Activated T-helper 9 cell treated with anti-CD3 and anti-CD28 coated beads, Interleukin-2, amount 50 U/mL, for 16 hours (primary cell): ENCODE results near the gene GNA15.
A peak's percentile ranks its signal among the peaks of the same experiment; 100 is the strongest.

ENCODE experiments used
- DNase-seq: peaks from one replicate; pipeline ENCODE4 v3.0.0-alpha.2; 2020; ENCODE audit warnings: low read depth

GNA15 gene

DNA sequence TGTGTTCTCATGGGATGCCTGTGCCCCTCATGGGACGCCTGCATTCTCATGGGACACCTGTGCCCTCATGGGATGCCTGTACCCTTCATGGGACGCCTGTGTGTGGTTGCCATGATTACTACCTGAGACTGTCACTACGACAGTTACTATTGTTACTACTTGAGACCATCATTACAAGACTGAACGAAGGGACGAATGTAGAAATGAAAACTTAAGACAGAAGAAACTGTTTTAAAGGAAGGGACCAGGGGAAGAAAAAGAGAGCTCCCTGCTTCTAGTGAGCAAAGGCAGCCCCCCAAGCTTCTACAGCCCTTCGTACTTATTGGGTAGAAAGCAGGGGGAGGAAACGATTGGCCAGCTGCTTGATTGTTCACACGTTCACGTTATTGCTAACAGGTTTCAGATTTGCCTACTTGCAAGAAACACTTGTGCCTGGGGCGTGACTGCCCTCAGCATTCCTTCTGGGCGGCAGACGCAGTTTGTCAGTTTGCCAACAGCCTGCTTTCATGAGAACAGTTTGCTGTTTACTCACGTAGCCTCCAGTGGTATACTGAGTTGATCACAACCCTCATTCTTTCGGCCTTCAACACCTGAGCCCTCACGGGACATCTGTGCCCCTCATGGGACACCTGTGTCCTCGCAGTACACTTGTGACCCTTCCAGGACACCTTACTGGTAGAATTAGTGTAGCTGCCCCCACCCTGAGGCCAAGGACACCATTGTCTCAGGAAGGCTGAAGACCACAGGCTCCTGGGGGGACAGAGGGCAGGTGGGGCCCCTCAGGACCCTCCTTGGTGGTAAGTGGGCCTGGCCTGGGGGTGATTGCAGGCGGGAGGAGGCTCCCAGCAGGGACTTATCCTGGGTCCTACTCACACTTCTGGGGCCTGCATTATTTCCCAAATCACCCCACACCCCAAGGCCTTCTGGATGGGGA lies 40.2 kb downstream of the GNA15 start:
- no peak for DNase-seq

DNA sequence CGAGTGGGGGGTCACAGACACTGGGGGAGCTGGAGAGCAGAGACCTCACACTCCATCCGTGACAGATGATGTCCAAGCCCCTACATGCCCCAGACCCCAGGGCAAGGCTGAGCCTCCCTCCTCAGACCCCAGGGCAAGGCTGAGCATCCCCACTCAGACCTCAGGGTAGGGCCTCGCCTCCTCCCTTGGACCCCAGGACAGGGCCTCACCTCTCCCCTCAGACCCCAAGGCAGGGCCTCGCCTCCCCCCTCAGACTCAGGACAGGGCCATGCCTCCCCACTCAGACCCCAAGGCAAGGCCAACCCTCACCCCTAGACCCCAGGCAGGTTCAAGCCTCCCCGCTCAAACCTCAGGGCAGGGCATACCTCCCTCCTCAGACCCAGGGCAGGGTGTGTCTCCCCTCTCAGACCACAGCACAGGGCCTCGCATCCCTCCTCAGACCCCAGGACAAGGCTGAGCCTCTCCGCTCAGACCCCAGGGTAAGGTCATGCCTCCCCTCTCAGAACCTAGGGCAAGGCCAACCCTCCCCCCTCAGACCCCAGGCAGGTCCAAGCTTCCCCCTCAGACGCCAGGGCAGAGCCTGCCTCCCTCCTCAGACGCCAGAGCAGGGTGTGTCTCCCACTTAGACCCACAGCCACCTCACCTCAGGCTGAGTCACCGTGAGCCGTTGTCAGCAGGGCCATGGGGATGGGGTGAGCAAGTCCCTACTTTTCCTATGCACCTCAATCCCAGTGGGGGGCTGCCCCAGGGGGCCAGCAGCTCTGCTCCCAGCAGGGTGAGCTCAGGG lies 41.1 kb downstream of the GNA15 start:
- peak; percentile 59 for DNase-seq

DNA sequence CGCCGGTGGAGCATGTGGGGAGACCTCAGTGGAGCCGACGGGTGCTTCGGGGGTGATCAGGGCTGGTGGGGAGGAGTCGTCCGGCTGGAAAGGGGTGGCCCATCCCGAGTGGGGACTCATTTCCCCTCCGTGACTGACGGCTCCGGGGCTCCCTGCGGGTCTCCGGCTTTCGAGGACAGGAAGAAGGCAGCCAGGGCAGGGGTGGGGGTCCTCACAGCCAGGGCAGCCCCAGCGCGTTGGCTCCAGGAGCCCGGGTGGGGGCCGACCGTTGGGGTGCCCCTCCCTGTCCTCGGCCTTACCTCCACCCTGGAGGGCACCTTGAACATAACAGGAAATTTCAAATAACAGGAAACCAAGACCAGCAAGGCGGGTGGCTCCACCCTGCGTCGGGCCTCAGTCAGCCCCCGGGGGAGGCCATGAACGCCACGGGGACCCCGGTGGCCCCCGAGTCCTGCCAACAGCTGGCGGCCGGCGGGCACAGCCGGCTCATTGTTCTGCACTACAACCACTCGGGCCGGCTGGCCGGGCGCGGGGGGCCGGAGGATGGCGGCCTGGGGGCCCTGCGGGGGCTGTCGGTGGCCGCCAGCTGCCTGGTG lies 42.6 kb downstream of the GNA15 start, which contains the start of gene S1PR4:
Gene S1PR4, plus strand, starts transcription at position 393 of the 596 bp plus-strand sequence. Its CDS starts 24 bp downstream, at position 417.
- peak; percentile 36 for DNase-seq

DNA sequence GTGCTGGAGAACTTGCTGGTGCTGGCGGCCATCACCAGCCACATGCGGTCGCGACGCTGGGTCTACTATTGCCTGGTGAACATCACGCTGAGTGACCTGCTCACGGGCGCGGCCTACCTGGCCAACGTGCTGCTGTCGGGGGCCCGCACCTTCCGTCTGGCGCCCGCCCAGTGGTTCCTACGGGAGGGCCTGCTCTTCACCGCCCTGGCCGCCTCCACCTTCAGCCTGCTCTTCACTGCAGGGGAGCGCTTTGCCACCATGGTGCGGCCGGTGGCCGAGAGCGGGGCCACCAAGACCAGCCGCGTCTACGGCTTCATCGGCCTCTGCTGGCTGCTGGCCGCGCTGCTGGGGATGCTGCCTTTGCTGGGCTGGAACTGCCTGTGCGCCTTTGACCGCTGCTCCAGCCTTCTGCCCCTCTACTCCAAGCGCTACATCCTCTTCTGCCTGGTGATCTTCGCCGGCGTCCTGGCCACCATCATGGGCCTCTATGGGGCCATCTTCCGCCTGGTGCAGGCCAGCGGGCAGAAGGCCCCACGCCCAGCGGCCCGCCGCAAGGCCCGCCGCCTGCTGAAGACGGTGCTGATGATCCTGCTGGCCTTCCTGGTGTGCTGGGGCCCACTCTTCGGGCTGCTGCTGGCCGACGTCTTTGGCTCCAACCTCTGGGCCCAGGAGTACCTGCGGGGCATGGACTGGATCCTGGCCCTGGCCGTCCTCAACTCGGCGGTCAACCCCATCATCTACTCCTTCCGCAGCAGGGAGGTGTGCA lies 43.3 kb downstream of the GNA15 start:
- DNase-seq: no peak

DNA sequence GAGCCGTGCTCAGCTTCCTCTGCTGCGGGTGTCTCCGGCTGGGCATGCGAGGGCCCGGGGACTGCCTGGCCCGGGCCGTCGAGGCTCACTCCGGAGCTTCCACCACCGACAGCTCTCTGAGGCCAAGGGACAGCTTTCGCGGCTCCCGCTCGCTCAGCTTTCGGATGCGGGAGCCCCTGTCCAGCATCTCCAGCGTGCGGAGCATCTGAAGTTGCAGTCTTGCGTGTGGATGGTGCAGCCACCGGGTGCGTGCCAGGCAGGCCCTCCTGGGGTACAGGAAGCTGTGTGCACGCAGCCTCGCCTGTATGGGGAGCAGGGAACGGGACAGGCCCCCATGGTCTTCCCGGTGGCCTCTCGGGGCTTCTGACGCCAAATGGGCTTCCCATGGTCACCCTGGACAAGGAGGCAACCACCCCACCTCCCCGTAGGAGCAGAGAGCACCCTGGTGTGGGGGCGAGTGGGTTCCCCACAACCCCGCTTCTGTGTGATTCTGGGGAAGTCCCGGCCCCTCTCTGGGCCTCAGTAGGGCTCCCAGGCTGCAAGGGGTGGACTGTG lies 44.0 kb downstream of the GNA15 start:
- DNase-seq: no peak

DNA sequence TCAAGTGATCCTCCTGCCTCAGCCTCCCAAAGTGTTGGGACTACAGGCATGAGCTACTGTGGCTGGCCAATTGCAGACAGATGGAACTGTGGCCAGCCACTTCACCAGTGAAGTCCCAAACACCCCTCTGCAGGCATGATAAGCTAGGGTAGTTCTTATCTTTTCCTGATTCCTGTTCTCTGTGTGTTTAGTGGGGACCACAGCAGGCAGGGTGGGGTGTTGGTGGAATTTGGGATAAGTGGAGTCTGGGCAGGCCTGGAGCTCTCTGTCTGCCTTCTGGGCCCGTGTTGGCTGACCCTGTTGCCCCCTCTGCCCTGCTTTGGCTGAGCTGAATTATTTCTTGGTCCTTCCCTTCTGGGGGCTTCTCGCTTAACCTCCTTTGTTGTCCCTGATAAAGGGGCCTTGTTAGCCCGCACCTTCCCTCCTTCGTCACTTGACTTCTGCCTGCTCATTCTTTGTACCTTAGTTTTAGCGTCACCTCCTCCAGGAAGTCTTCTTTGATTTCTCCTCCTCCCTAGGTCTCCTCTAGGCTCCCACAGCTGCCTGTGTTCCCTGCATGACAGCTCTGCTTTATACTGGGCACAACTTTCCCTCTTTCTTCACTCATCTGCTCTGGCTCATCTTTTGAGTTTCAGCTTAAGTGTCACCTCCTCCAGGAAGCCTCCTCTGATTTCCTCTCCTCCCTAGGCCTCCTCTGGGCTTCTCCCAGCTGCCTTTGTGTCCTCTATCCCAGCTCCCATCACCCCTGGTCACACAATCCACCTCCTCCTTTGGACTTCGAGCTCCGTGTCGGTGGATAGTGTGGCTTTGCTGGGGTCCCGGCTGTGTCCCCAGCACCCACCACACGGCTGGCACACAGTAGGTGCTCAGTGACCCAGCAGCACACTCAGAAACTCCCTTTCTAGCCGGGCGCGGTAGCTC lies 48.1 kb downstream of the GNA15 start:
- DNase-seq: no peak

DNA sequence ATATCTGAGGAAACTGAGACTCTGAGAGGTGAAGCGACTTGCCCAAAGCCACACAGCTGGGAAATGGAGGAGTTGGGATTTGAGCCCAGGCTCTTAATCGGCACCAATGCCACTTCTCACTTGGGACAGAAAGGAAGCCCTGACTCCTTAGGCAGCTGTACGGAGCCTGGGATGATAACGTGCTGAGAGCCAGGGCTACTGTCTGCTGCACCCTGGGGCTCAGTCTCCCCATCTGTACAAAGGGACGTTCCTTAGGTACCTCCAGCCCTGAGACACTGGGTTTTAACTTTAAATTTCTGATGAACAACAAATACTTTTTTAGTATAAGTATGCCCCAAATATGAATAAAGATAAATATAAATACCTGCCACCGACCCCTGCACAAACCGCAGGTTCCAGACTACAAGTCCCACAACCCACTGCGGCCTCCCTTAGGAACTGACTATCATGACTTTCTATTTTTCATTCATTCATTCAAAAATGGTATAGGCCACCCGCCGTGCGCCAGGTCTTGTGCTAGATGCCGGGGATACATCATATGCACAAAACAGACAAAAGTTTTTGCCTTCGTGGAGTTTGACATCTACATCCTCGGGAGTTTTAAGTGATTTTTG lies 49.1 kb downstream of the GNA15 start:
- DNase-seq: peak; percentile 59

DNA sequence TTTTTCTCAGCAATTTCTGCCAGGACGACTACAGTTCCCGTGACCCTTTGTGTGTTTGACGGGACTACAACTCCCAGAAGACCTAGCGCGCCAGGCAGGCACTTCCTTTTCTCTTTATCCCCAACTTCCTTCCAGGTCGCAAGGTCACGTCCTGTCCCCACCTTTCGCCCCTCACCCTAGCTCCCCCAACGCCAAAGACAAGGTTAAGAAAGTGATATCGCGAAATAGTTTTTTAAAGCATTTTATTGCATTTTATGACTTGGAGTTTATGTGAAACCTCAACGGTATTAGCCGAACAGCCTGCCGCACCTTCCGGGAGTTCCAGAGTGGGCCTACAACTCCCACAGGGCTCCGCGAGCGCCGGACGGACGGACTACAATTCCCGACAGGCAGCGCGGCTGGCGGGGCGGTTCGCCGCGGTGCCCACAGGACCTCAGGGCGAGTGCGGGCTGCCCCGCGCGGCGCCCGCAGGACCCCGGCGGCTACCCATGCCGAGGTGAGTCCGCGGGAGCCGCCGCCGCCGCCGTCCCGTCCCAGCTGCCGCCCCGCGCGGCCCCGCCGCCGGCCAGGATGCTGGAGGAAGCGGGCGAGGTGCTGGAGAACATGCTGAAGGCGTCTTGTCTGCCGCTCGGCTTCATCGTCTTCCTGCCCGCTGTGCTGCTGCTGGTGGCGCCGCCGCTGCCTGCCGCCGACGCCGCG lies 49.8 kb downstream of the GNA15 start, which contains the start of gene NCLN:
Gene NCLN, plus strand, starts transcription at position 470 of the 699 bp plus-strand sequence. Its CDS starts 101 bp downstream, at position 571.
- peak; percentile 93 for DNase-seq

DNA sequence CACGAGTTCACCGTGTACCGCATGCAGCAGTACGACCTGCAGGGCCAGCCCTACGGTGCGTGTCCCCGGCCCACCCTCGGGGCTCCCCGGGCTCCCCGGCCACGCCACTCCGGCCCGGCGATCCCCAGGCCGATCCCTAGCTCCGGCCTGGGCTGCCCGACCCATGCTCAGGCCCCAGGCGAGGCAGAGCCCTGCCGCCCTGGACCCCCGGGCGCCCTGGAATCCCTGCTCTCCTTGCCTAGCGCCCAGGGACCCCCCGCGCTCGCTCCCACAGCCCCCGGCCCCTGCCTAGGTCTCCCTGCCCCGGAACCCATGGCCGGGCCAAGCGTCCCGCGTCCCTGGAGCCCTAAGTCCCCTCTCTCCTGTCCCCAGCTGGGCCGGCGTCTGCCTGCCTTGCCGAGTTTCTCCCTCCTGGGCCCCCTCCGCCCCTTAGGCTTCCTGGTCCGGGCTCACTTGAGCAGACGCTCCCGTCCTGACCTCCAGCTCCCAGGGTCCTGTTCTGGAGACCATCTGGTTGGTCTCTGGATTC lies 50.4 kb downstream of the GNA15 start:
- DNase-seq: no peak

DNA sequence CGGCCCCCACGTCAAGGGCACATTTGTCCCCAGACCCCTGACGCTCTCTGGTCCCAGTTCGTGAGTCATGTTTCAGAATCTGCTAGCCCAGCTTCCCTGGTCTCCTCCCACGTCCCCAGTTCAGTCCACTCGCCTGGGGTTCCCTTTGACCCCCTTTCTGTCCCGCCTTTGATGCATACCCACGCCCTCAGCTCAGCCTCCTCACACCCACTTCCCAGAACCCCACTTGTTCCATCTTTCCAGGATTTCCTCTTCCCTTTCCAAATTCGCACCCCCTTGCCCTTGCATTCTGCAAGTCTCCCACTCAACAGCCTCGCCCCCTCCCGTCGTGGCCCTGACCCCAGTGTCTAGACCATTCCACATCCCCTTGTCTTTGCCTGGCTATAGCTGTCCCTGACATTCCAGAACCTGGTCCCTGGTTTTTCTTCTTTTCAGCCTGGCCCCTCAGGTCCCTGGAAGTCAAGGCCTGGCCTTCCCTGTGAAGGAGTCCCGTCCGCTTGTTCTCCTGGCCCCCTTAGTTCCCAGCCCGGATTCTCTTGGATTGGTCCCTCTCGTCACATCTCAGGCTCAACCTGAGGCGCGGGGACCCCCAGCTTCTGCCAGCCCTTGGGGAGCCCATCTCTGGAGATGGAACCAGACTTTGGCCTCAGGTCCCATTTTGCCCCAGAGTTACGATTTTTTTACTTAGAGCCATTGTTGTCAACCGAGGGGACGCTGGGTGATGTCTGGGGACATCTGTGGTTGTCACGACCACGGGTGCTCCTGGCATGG lies 51.2 kb downstream of the GNA15 start:
- no peak for DNase-seq

DNA sequence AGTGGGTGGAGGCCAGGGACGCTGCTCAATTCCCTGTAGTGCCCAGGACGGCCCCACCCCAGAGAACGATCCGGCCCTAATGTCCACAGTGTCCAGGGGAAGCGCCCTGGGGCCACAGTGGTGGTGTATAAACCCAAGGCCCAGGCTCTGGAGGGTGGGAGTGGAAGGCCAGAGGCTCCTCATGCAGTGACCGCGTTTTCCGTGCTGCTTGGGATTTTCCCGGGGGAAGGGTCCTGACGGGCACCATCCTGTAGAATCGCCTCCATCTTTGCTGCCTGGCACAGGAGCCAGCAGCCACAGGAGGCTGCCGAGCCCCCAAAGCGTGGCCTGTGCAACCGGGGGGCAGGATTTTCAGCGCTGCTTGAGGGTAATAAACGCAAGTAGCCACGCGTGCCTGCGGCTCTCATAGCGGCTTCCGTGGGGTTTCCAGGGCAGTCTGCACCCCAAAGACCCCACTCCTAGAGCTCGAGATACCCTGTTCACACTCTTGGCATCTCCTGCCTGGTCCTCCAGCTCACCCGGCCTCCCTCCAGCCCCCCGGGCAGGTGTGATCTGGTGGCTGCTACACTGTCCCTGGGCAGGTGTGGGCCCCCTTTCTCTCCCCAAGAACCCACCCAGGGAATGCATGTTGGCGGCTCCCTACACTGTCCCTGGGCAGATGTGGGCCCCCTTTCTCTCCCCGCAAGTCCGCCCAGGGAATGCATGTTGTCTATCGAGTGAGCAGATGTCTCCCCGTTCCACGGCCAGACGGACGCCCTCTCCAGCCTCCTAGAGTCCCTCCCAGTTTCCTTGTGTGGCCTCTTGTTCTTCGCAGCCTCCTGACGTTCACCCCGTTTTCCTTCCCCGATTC lies 52.1 kb downstream of the GNA15 start:
- no peak for DNase-seq

DNA sequence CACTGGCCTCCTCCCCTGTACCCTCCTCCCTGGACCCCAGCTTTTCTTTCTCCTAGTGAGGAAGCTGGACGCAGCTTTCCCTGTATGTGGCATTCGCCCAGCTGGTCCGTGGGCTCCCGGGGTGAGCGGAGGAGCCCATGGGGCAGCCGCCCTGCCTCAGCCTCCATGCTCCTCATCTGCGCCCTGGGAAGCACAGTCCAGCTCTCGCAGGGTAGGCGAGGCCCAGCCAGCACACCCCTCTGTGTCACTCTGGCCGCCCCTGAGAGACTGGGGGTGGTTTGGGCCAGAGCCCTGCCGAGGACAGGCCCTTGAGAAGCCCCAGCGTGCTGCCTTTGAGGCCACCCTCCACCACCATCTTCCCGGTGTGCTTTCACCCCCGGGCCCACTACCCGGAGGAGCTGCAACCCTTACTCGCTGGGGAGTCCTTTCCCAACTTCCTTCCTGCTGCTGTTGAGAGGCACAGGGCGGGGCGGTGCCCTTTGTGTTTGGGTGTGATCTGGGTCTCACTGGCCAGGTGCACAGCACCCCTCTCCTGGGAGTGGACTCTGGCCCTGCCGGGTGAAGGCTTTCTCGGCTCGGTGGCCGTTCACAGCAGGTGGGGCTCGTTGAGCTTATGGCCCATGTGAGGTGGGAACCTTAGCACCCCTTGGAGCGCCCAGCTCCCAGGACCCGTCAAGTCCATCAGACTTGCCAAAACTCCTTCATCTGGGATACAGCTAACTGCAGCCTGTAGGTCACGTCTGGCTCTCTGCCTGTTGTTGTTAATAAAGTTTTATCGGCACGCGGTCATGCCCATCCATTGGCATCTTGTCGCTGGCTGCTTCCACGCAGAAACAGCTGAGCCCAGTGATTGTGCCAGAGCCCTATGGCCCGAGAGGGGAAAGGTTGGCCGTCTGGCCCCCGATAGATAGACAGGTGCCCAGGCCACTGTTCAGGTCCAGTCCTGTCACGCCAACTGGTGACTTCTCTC lies 53.1 kb downstream of the GNA15 start:
- no peak for DNase-seq

DNA sequence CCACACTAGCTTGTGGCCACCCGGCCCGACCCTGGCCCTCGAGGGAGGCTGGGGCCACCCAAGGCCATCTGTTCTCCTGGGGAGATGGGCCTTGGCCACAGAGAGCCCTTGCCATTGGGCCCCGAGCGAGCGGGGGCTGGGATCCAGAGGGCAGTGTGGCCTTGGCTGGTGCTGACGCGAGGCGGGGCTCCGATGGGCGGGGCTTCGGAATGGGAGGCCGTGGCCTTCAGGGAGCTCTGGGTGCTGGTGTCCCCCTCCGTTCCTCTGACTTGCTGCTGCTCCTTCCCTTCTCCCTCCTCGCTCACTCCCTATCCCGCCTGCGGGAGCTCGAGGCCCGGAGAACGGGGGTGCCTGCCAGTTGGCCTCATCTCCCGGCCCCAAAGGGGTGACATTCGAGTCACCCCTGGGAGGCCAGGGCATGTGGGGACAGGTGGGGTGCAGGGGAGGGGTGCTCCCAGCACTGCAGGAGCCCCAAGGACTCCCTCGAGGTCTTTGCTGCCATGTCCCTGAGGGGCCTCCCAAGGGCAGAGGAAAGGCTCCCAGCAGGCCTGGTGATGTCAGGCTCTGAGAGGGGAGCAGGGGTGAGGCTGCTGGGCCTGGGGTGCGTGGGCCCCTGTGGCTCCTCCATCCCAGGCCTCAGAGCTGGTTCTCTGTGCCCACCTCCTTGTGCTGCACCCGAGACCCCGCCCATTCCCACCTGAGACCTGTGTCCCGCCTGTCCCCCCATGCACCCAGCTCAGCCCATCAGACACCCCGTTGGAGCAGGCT lies 54.1 kb downstream of the GNA15 start:
- no peak for DNase-seq

DNA sequence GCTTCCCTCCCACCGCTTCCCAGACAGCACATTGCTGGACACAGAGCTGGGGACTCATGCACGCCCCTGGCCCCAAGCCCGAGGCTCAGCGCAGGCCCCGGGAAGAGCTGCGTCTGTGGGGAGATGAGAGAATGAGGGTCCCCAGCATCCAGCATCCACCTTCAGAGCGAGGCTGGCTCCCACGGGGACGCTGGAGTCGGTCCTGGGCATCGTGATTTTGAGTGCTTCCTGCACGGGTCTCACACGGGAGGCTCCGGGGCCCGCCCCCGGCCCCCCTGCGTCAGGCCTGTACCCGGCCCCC lies 54.6 kb downstream of the GNA15 start:
- DNase-seq: no peak
